ENCODE measurements around the gene ALX3.

DNA sequence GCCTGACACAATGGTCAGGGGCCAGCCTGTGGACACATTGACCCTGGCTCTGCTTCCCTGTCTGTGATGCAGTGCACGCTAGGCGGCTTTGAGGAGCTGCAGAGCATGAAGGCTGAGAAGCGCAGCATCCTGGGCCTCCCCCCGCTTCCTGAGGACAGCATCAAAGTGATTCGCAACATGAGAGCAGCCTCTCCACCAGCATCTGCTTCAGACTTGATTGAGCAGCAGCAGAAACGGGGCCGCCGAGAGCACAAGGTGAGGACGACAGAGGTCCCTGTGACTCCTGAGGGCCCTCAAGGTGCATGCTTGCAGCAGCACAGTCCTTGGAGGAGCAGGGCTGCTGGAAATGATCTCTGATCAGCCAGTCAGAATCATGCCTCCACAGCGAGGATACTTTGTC is 27.5 kb downstream of the ALX3 start:
- no peak for TF ChIP-seq POLR2A (IDR thresholded peaks at IDR 0.05; ENCODE audit: low read length)
- TF ChIP-seq GATA1 (IDR thresholded peaks at IDR 0.05; ENCODE audit: low read depth, low read length): no peak
